Left lung (tissue), 14 donors: ENCODE results near the gene SYT8. TPM values are rescaled to one million over a fixed set of nuclear protein-coding genes. Genes with fewer than 3 reads are reported as not detected.

Experiments
- ATAC-seq: fragments of 200-7000 bp; cut with Tn5 transposase; one replicate; pipeline ENCODE4 v1.9.1; 2020; ENCODE audit warnings: moderate library complexity
- DNase-seq, 4 donors: peaks; one replicate each; pipeline ENCODE4 v3.0.0-alpha.2; 2013 to 2020
- H3K27ac ChIP-seq, 2 donors: fragments of 200-600 bp; sonication (generic) in 1 of 2; one replicate each; pipeline versions ENCODE4 v1.5.0 to v1.8.0; 2020 to 2021
- H3K27me3 ChIP-seq, 2 donors: fragments of 200-600 bp; sonication (generic) in 1 of 2; one replicate each; pipeline versions ENCODE4 v1.5.0 to v1.8.0; 2020 to 2021
- H3K36me3 ChIP-seq, 2 donors: fragments of 200-600 bp; sonication (generic) in 1 of 2; one replicate each; pipeline versions ENCODE4 v1.5.0 to v1.8.0; 2020 to 2021
- H3K4me1 ChIP-seq, 2 donors: fragments of 200-600 bp; one replicate each; pipeline ENCODE4 v1.8.0; 2021
- H3K4me3 ChIP-seq, 2 donors: fragments of 200-600 bp; sonication (generic) in 1 of 2; one replicate each; pipeline versions ENCODE4 v1.5.0 to v1.8.0; 2020 to 2021; ENCODE audit warnings: mild to moderate bottlenecking in 1 of 2
- H3K9me3 ChIP-seq, 2 donors: fragments of 200-600 bp; sonication (generic) in 1 of 2; one replicate each; pipeline versions ENCODE4 v1.5.0 to v1.8.0; 2020 to 2021
- CTCF ChIP-seq, 2 donors: fragments of 200-600 bp; sonication (generic) in 1 of 2; IDR thresholded peaks; one replicate each; pipeline versions ENCODE4 v1.5.0 to v1.8.0; 2021; ENCODE audit warnings: antibody characterized with exemption in 2 of 2
- intact Hi-C, 2 donors: fragments of 100-400 bp; cut with DNase I; formaldehyde crosslinking; loops; one replicate each; pipeline versions ENCODE4 v1.11.2 to v1.14.2; 2022
- long read RNA-seq, 12 donors: library from polyadenylated mRNA in 2 of 12; unstranded in 2 of 12; transcript quantifications; one replicate each; pipeline ENCODE4 v2.0.0 and lab custom pipeline, GENCODE V29; 2019 to 2026
- polyA plus RNA-seq, 6 donors: library from polyadenylated mRNA; unstranded; fragments of 120-200 nt; gene quantifications; one replicate each; pipeline ENCODE4 v1.2.1, GENCODE V29; 2013; ENCODE audit not compliant: insufficient read length in 6 of 6
- total RNA-seq, 2 donors: library from RNA; stranded (reverse); fragmentation: NEBNext Ultra II Directional; extraction: Animal tissue kit (Norgen Biotek cat#: 25700); gene quantifications; one replicate each; pipeline ENCODE4 v1.2.1, GENCODE V29; 2021
- donor health status: DM: no; HTN: yes; CAD: no.
- donor health status: DM: no; HTN: no; CAD: no.

SYT8 gene, protein sequence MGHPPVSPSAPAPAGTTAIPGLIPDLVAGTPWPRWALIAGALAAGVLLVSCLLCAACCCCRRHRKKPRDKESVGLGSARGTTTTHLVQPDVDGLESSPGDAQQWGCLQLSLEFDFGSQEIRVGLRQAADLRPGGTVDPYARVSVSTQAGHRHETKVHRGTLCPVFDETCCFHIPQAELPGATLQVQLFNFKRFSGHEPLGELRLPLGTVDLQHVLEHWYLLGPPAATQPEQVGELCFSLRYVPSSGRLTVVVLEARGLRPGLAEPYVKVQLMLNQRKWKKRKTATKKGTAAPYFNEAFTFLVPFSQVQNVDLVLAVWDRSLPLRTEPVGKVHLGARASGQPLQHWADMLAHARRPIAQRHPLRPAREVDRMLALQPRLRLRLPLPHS
- 1 to 10 TPM; 6.0 to 8.8 TPM for total RNA-seq
- 1 to 10 TPM in 2 of 6 donors, under 1 TPM in 4; 0.21 to 1.9 (median 0.82) TPM for polyA plus RNA-seq
- long read RNA-seq, donor 1 = 0 reads
- long read RNA-seq, donor 2 = 0 reads
- long read RNA-seq, donor 3 = 0 reads
- long read RNA-seq, donor 4, partial matches to known transcripts = 1 of 12 reads
- long read RNA-seq, donor 4, other reads (novel, unspliced or antisense) = 8 of 12 reads
- long read RNA-seq, donor 5 = 0 reads
- long read RNA-seq, donor 6 = 0 reads
- long read RNA-seq, donor 7 = 0 reads
- long read RNA-seq, donor 8 = 0 reads
- long read RNA-seq, donor 9 = 0 reads
- long read RNA-seq, donor 10, partial matches to known transcripts = 2 of 10 reads
- long read RNA-seq, donor 10, other reads (novel, unspliced or antisense) = 7 of 10 reads
- long read RNA-seq, donor 11 = 0 reads
- long read RNA-seq, donor 12 = 0 reads

DNA sequence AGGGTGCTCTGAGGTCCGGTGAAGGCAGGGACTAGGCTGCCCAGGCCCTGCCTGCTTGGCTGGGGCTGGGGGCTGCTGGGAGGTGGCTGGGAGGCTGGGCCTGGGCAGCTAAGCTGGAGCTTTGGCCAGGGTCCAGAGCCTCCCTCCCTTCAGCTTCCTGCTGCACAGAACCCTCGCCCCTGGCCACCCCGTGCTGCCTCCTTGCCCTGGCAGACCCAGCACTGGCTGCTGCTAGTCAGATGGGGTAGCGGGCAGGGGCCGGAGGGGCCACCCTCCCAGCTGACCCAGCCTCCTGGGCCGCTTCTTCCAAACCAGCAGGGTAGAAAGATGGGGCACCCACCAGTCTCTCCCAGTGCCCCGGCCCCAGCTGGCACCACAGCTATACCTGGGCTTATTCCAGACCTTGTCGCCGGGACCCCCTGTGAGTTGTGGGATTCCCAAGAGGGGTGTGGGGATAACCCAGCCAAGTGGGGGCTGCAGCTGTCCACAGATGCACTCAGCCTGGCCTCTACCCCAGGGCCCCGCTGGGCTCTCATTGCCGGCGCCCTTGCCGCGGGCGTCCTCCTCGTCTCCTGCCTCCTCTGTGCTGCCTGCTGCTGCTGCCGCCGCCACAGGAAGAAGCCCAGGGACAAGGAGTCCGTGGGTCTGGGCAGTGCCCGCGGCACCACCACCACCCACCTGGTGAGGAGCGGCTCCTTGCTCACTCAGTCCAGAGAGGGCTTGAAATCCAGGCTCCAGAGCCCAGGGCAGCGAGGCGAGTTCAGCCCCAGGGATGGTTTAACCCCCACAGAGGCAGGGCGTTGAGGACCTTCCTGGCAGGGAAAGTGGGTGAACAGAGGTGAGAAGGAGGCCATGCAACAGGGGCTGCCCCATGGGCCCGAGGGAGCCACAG is at the start of gene SYT8:
Gene SYT8, plus strand, starts transcription at position 212 of the 892 bp plus-strand sequence. Its CDS starts 116 bp downstream, at position 328.
- Histone ChIP-seq H3K9me3 (no peaks in the 10 kb centered on the region), H3K27ac (peak within 1 kb of the TSS; percentile 59 to 75), H3K36me3 (no peaks in the 10 kb centered on the region), H3K4me1 (peaks cover 15 to 55% of the 10 kb centered on the region in 2 donors), H3K27me3 (peaks cover 0 to 33% of the 10 kb centered on the region in 2 donors), H3K4me3 (no peak within 1 kb of the TSS)
- ATAC-seq (no peak), DNase-seq (peak in 2 of 4 donors; percentile 33 to 78)
- TF ChIP-seq CTCF (IDR thresholded peaks at IDR 0.05) = no peak
- intact Hi-C loops = loop anchor here in 1 of 2 donors (5.0 to 10.0 kb wide), 3 partner anchors 143 to 317 kb away; no protein-coding TSS in a partner anchor

GRCh38 chr11:1785749-1786413 is 48.9 kb upstream of the SYT8 start:
- DNase-seq = peak in 1 of 4 donors; percentile 75
- peak; percentile 43 for ATAC-seq
- intact Hi-C loops = no loop called here

DNA sequence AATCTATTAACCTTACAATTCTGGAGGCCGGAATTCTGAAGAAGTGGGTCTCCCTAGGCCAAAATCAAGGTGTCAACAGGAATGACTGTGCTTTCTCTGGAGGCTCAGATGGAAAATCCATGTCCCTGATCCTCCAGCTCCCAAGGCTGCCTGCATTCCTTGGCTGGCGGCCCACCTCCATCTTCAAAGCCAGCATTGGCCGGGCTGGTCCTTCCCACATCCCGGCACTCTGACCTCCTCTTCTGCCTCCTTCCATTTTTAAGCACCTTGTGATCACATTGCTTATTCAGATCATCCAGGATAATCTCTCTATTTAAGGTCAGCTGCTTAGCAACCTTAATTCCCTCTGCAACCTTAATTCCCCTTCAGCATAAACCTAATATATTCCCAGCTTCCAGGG is 48.3 kb upstream of the SYT8 start:
- no peaks in the 10 kb centered on the region for H3K36me3 ChIP-seq
- peak overlapping the region; percentile 9 to 51 for H3K27ac ChIP-seq
- H3K4me3 ChIP-seq = no peak overlapping the region
- intact Hi-C loops = no loop called here
- no peaks in the 10 kb centered on the region for H3K9me3 ChIP-seq
- ATAC-seq (no peak), DNase-seq (no peak)
- peaks cover 0 to 4% of the 10 kb centered on the region in 2 donors for H3K27me3 ChIP-seq
- H3K4me1 ChIP-seq = peaks cover 0 to 46% of the 10 kb centered on the region in 2 donors
- no peak for TF ChIP-seq CTCF (IDR thresholded peaks at IDR 0.05)

More at GRCh38 chr11:1785749-1786413, 48.9 kb upstream of the SYT8 start:
- no peaks in the 10 kb centered on the region for H3K9me3 ChIP-seq
- peaks cover 0 to 52% of the 10 kb centered on the region in 2 donors for H3K4me1 ChIP-seq
- no peaks in the 10 kb centered on the region for H3K36me3 ChIP-seq
- H3K27me3 ChIP-seq = no peaks in the 10 kb centered on the region
- no peak overlapping the region for H3K4me3 ChIP-seq
- peak overlapping the region; percentile 13 to 51 for H3K27ac ChIP-seq
- no peak for TF ChIP-seq CTCF (IDR thresholded peaks at IDR 0.05)

DNA sequence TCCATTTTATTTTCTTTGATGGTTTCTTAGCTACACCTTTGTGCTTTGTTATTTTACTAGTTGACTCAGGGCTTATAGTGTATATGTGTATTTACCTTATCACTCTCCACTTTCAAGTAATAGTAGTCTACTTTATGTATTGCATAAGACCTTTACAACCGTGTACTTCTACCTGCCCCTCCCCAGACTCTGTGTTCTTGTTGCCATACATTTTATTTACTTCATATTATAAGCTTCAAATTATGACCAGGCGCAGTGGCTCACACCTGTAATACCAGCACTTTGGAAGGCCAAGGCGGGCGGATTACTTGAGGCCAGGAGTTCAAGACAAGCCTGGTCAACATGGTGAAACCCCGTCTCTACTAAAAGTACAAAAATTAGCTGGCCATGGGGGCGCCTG is 42.9 kb upstream of the SYT8 start:
- ATAC-seq (no peak), DNase-seq (no peak)
- TF ChIP-seq CTCF (IDR thresholded peaks at IDR 0.05) = no peak
- intact Hi-C loops = no loop called here
- Histone ChIP-seq H3K27ac (no peak overlapping the region), H3K9me3 (no peaks in the 10 kb centered on the region), H3K27me3 (peaks cover 0 to 24% of the 10 kb centered on the region in 2 donors), H3K36me3 (no peaks in the 10 kb centered on the region), H3K4me1 (peaks cover 0 to 7% of the 10 kb centered on the region in 2 donors), H3K4me3 (no peak overlapping the region)
